Activated T-cell treated with anti-CD3 and anti-CD28 coated beads, Interleukin-2, amount 50 U/mL, for 1 hour (primary cell): Measurements from ENCODE around the gene SNW1.
"Not testable (repeated sequence)": the region's sequence is repeated elsewhere in the genome, so short reads cannot be mapped to it uniquely, and the experiment has no call there.

Experiments
- DNase-seq: peaks from one replicate; pipeline ENCODE4 v3.0.0-alpha.2; 2020

SNW1 gene

DNA sequence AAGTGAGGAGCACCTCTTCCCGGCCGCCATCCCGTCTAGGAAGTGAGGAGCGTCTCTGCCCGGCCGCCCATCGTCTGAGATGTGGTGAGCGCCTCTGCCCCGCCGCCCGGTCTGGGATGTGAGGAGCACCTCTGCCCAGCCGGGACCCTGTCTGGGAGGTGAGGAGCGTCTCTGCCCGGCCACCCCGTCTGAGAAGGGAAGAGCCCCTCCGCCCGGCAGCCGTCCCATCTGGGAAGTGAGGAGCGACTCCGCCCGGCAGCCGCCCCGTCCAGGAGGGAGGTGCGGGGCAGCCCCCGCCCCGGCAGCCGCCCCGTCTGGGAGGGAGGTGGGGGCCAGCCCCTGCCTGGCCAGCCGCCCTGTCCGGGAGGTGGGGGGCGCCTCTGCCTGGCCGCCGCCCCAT is 13.5 kb downstream of the SNW1 start:
- DNase-seq = not testable (repeated sequence)

DNA sequence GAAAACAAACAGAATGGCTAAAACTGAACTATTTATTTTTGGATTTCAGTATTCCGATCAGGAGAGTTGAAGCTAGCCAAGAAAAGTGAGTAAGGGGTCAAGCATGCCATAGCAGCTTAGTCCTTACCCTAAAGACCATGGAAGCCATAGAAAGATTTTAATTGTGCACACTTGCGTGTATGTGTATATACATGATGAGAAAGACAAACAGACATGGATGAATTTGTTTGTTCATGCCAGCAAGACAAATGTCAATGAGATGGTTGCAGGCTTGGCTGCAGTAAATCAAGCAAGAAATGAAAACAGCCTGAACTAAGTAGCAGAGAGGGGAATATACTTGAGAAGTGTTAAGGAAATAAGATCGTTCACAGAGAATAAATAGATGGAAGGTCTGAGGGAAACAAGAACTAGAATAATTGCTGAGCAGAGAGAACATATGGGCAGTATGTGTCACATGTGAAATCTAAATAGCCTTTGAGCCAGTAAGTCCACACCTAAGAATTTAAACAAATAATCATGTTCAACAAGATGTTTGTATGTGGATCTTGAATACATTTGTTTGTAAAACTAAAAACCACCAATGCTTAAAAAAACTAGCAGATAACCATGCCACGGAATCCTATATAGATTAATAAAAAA is 14.8 kb downstream of the SNW1 start:
- DNase-seq = no peak

DNA sequence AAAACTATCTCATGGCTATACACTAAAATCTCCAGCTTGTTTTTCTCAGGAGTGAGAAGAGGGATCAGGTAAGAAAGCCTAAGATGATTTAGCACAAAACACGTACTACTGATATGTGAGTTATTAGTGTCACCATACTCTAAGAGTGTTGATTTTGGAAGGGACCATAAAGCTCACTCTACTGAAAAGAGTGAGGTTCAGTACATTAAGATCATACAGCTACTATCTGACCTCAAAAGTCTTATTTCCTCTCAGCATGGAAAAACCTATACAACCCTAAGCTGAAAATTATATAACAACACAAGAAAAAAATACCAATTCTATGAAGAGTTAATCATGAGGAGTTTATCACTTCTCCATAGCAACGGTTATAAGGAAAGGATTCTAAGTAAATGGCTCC is 19.5 kb downstream of the SNW1 start:
- no peak for DNase-seq

DNA sequence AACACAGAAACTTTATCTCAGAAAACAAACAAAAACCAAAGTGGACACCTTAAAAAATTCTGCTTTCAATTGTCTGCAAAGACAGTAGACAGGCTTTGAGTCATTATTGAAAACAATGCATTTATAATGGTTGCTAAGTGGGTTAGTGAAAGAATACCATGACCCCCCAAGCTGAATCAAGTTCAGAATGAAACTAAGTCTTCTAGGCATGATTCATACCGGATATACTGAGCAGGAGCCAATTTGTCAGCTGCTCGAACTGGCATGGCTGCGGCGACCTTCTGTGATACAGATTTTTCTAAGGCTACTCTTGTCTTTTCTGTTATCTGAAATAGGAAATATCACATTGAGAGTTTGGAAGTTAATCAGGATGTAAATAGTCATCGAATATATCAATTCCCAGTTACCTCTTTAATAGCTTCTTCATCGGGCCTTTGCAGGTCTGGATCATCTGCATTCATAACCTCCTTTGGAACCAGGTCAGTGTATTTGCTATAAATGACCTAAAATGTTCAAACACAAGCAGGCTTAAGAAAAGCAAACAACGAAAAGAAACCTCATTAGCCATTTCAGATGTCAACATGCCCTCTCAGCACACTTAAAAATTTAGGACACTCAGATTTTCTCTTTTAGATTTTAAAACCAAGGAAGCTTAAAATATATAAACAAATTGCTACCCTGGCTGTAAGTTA is 22.3 kb downstream of the SNW1 start:
- no peak for DNase-seq

DNA sequence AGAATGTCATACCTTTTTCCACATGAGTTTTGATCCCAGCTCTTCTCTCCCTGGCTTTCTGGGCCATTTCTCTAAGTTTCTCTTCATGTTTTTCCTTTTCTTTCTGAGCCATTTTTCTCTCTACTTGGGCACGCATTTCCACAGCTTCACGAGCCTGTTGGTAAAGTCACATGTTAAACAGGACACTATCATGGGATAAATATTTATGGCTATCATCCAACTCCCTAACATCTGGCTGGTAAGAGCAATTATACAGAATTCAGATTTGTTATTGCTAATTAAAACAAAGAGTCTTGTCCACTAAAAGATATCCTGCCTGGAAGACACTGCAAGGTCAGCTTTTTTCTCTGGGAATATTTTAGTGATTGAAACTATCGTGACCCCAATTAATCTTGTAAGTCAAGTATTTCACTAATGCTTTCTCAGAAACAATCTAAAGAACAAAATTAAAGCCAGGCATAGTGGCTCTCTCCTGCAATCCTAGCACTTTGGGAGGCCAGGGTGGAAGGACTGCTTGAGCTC is 29.9 kb downstream of the SNW1 start:
- DNase-seq = no peak

DNA sequence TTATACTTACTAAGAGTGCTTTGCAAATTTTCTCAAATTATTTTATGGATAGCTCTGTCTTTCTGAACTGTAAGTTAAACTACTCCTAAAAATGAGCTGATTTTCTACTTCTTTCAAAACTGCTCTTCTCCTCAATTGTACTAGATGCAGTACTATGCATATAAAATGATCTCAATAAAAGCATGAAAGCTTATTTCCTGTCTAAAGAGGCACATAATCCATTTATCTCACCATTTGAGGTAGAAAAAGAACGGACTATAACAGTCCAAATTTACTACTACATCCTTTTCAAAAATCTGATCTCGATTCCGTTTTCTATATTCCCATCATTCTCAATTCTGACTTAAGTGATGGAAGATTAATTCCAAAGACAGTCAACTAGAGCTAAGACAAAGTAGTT is 38.7 kb downstream of the SNW1 start:
- DNase-seq = no peak

DNA sequence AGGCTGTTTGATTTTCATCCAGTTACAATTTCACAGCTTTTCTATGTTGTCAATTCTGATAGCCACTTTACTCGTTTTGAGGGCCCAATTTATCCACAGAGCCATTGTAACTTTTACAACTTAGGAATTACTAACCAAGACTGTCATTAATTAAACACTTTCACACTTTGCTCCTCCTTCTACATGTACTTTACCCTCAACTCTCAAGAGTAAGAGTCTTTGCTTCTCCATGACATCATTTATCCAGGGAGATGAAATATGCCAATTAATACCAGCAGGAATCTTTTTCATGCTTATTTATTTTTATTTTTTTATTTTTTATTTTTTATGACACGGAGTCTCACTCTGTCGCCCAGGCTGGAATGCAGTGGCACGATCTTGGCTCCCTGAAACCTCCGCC is 39.5 kb downstream of the SNW1 start:
- no peak for DNase-seq

DNA sequence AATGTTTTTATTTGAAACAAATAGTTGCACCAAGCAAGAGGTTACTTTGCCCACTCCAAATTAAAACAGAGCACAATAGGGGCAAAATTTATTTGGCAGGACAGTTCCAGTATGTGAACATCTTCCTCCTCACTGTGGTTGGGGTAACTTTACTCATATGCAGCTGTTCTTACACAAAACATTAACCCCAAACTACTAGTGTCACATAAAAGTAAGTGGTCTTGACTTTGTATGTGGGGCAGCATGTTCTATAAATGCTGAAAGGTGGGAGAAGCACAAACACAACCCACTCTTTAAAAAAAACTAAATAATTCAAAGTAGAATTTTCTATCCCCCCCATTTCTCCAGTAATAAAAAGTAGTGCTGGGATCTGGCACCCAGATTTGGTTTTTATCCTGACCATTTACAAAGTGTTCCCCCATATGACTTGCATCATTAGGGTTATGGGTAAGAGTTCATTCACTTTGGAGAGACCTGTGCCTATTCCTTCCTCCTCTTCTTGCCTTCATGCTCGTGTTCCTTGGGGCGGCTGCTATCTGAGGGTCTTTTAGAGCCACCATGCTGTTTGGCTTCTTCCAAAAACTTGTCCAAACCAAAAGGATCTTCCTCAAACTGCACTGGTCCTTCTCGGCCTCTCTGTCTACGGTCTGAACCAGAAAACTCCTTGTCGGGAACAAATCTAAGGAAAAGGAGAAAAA is 43.2 kb downstream of the SNW1 start:
- no peak for DNase-seq

DNA sequence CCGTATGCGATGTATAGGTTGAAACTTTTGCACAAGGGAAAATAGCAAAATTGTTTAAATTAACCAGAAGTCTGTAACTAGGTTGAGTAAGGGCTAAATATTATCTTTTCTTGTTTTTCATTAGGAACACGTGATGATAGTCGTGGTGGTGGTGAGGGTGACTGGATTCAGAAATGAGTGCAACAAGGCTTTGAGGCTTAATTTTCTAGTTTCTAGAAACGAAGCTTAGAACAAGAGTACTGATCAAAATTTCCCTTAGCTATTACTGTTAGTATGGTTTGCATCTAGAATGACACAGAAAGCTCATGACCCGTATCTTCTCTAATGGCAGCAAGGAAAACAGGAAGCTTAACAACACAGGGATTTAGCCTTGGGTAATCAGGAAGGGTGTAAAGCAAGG is 46.0 kb downstream of the SNW1 start:
- no peak for DNase-seq

DNA sequence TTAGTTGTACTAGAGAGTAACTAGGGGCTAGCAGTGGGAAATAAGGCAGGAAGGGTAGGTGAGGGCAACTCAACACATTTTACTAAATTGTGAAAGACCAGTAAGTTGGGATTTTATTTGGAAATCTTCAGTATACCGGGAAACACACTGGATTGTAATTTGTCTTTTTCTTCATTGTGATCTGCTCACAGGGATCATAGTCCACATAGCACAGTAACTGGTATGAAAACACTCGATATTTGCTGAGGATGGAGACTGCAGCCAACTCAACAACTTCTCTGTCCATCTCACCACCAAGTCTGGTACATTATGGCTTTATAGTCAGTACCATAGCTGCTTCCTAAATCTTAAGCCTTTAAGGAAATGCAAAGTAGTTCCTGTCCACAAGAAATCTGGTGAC is 50.6 kb downstream of the SNW1 start:
- DNase-seq = no peak

DNA sequence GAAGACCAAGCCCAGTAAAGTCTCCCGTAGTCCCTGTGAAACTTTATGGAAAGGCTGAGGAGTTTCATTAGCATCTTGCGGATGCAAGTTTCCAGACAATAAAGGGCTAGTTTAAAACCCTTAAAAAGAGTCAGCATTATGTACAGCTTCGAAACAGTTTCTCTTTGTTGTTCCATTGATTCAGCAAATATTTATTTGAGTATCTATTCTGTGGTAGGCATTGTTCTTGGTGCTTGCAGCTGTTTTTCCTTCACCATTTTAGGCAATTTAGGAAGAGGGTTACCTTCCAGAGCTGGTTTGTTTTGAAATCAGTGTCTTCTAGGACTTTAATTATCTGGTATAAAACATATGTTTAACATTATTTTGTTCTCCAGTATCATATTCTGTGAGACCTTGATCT is 51.5 kb downstream of the SNW1 start:
- DNase-seq = no peak

DNA sequence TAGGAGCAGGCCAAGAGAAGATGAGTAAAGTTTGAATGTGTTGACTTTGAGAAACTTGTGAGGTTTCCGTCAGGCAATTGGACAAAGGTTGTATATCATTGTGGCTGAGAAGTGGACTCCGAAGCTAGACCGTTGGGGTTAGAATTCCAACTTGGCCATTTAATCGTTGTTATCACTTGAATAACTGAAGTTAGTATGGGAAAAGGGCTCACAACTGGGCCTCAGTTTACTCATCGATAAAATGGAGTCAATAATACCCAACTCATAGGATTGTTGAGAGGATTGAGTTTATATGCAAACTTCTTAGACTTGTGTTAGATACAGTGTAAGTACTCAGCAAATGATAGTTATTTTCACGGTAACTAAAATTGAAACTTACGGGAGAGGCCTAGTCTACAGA is 52.2 kb downstream of the SNW1 start:
- DNase-seq = no peak

DNA sequence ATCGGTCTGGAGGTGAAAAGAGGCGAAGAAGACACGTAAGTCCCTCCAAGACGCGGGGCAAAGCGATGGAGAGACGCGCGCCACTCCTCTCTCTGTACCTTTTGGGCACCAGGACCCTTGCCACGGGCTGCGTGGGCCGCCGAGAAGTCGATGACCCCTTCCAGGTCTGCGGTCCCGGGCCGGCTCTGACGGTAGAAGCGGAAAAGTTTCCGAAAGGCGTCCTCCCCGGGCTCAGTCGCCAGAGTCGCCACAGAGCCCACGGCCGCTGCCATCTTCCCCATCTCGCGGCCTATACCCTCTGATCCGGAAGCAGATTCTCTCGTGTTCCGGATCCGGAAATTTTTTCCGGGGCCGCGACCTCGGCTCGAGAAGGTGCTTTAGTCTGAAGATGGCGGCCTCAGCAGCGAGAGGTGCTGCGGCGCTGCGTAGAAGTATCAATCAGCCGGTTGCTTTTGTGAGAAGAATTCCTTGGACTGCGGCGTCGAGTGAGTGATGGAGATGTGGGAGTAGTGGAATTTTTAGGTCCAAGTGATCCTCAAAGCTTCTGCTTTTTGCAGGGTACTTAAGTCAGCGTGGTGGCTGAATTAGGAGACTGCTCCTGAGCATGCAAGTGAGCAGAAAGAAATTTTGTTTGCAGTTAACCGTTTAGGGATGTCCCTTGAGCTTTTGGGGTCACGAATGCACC is 53.1 kb downstream of the SNW1 start, which contains the start of the genes ALKBH1 and SLIRP:
TSS of gene ALKBH1 (minus strand) at position 300 of the 685 bp plus-strand sequence. CDS start at position 281, 19 bp downstream.
TSS of gene SLIRP (plus strand) at position 380 of the 685 bp plus-strand sequence. CDS start at position 389, 9 bp downstream.
- DNase-seq = peak; percentile 82

DNA sequence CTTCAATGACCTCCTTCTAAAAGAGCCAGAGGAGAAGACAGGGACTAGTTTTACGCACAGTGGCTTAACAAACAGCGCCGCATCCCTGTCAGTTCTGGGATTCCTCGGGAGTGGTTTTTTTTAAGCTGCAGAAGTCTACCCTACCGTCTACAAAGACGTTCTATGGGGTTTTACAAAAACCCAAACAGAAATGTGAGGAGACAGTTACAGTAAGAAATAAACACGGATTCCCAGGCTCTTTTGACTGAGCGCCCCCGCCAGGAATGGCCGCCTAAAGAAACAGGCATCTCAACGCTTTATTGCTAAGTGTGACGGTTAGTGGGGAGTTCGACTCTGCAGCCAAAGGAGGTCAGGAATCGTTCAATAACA is 53.6 kb downstream of the SNW1 start:
- no peak for DNase-seq

DNA sequence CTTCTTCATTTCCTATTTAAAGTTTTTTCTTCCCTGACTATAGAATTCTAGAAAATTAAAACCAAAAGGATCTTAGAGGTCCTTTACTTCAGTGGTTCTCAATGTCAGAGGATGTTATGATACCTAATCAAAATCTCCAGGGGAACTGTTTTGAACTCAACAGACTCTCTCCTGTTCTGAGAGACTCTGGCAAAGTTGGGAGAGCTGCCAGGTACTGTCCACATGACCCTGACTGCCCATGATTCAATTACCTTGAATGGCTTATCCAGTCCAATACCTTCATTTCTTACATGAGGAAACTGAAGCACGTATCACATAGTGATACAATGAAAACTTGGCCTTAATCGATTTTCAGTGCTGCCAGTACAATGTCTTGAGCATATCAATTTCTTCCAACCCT is 69.7 kb downstream of the SNW1 start:
- DNase-seq = no peak

DNA sequence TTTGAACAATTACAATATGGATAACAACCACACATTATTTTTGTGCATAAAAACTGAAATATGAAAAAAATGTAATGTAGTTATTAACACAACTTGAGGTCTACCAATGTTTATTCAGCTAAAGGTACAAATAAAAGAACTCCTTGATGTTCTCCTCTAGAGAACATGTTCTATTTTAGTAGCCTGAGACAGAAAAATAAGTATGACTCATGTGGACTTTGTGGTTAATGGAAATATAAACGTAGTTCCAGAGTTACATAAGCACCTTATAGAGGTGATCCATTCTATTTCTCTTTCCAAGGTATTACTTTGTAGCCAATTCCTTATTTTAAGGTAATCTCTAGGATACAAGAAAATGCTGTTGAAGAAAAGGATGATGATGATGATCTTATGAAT is 78.8 kb downstream of the SNW1 start:
- DNase-seq = no peak

DNA sequence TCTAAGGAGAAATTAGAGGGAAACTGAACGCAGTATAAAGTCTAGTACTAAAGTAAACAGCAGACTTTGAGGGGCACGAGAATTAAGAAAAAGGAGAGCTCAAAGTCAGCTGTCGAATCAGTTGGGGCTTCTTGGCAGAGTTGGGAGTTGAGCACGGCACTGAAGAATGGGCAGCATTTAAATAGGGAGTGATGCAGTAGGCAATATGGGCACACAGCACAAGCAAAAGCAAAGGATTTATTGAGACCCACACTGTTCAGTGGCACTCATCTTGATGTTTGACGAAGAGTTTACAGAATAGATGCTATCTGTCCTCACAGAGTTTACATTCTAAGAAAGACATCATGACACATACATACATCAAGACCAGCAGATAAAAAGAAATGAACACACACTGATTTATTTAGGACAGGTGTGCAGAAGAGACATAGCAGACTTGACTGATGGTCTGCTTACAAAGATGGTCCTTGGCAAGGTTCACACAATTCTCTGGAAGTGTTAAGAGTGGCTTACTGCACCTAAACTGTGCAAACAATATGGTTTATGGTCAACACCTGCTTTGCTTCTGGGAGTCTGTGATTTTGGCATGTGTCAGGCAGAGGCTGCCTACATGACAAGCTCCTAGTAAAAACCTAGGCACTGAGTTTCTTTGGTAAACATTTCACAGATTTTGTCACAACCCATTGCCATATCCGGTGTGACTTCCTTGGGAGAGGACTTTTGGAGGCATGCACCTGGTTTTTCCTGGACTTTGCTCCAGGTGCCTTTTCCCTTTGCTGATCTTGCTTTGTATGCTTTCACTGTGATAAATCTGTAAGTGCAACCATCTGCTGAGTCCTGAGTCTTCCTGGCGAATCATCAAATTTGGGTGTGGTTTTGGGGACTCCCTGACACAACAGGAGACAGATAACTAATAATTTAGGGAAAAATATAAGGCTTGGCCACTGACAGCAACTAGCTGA is 79.5 kb downstream of the SNW1 start:
- no peak for DNase-seq

DNA sequence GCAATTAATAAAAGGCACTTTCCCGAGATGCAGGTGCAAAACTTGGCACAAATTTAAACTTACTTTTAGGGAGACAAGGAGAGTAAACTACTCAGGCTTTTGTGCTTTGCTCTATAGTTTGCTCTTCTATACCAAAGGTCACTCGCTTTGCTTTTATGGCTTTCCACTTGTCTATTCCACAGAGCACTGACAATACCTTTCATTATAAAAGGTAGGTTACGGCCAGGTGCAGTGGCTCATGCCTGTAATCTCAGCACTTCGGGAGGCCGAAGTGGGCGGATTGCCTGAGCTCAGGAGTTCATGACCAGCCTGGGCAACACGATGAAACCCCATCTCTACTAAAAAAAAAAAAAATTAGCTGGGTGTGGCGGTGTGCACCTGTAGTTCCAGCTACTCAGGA is 86.0 kb downstream of the SNW1 start:
- DNase-seq = no peak

DNA sequence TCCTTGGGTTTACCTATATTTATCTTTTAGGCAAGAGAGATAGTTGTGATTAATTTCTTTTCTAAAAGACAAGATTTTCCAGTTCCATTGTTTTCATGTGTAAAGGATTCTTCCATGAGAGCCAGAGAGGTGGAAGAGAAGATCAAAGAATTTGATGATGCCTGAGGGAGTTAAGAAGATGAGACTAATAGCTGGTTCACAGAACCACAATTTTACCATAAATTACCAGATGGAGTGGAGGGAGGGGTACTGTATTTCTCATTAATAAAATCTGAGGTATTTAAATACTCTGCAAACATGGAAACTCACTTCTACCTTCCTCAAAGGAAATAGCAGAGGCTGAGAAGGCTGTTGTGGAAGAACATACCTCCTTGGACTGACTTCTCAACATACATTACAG is 87.8 kb downstream of the SNW1 start:
- no peak for DNase-seq
